GM21526 (cell line): ENCODE data around the gene ATXN7L3.
"Not testable (repeated sequence)": the region's sequence is repeated elsewhere in the genome, so short reads cannot be mapped to it uniquely, and the experiment has no call there.

ENCODE experiments used
- ATAC-seq: cut with Tn5 transposase; IDR thresholded peaks from one replicate; pipeline ENCODE4 v1.9.1; 2021; ENCODE audit warnings: moderate library complexity; ENCODE audit not compliant: unreplicated experiment, low FRiP score

Gene ATXN7L3

GRCh38 chr17:44177640-44178039, 22.0 kb downstream of the ATXN7L3 start:
- no peak for ATAC-seq

- no peak for ATAC-seq
These were observed 22.8 kb downstream of the ATXN7L3 start for GRCh38 chr17:44176671-44177501.

DNA sequence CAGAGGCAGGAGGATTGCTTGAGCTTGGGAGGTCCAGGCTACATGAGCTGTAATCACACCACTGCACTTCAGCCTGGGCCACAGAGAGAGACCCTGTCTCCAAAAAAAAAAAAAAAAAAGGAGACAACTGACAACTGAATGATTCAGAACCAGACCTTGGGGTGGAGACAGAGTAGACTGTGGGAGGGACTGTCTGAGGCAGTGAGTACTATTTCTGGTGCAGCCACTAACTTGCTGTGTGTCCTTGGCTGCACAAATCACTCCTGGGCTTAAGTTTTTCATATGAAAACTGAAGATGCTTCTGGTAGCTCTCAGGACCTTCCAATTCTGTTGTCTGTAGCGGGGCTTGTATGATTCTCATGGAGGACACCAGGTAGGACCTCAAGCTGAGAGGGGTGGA, 23.4 kb downstream of the ATXN7L3 start:
- no peak for ATAC-seq

DNA sequence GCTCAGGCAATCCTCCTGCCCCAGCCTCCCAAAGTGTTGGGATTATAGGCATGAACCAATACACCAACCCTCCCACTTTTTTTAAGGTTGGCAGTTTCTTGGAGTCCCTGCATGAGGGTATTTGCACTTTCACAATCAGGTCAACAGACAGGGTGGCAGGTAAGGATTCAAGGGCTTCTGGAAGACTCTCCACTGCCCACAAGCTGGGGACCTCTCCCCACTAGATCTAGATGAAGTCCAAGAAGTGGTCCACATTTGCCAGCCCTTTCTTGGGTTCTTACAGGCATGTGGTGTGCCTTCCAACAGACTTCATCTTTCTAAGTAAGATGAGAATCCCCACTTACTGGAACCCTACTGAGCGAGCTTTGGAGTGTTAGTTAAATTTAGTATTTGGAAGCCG, 25.3 kb downstream of the ATXN7L3 start:
- no peak for ATAC-seq

GRCh38 chr17:44171931-44172455, 27.7 kb downstream of the ATXN7L3 start:
- no peak for ATAC-seq

GRCh38 chr17:44170499-44171201, 29.0 kb downstream of the ATXN7L3 start, which contains the start of gene ASB16:
ASB16 (plus strand) TSS chr17:44170704; CDS start chr17:44170790, 86 bp downstream.
- no peak for ATAC-seq

- no peak for ATAC-seq
These were observed 29.6 kb downstream of the ATXN7L3 start for GRCh38 chr17:44170135-44170498.

DNA sequence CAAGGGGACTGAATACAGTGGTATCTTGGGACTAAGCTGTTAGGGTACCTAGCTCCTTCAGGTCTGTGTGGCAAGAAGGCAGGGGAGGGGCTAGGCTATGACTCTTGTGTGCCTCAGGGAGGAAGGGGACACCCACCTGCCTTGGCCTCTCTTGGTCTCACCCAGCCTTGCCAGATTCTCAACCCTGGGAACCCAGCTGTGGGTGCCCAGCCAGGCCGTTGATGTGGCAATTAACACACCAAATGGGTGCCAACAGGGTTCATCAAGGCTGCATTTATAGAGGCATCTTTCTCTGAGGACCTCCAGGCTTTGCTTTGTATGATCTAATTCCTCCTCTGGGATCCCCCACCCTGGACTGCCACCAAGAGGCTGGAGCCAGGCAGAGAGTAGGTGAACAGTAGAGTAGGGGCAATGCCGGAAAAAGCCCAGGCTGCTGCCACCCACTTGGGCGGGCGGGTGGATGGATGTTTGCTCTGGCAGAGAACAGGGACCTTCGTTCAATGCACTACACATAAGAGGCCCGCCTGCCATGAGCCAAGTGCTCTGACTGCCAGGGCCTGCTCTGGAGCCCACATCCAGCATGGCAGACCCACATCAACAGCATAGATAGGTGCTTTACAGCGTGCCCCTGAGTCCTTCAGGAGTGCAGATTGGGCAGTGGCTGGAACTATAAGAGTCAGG, 32.4 kb downstream of the ATXN7L3 start:
- no peak for ATAC-seq

DNA sequence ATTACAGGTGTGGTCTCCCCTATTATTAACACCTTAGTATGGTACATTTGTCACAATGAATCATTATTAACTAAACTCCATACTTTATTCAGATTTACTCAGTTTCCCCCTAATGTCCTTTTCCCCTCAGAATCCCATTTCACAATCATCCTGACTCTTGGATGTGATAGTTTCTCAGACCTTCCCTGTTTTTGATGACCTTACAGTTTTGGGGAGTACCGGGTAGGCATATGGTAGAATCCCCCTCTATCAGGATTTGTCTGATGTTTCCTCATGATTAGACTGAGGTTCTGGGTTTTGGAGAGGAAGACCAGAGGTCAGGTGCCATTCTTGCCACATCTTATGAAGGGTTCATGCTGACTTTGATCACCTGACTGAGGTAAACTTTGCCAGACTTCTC, 35.2 kb downstream of the ATXN7L3 start:
- no peak for ATAC-seq

- ATAC-seq, result no peak
These were observed 40.0 kb downstream of the ATXN7L3 start for GRCh38 chr17:44159519-44160210.

DNA sequence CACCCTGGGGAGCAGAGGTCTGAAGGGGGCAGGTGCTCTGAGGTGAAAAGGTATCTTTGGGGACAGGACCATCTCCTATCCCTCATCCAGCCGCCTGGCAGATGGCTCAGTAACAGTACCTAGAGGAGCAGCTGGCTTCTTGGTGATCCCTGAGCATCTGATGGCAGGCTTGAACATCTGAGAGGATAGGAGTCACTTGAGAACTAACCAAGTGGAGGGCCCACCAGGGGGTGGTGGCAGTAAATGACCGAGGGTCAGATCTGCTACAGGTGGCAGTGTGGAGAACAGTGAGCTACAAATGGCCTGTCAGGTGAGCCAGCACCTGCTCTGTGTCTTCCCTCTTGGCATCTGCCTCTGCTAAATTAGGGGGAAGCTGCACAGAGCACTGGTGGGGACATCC, 44.2 kb downstream of the ATXN7L3 start:
- no peak for ATAC-seq

DNA sequence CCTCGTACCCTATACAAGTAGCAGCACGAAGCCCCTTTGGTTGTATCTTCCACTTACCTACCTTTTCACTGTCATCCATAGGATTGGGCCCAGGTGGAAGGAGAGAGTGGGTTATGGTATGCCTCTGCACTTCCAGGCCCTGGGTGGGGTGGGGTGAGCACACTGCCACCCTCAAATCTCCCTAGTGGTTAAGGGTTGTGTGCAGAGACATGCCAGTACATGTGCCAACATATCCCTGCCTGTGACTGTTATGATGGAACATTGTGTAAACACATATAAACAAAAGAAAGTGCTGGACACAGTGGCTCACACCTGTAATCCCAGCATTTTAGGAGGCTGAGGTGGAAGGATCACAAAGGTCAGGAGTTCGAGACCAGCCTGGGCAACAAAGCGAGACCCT, 46.8 kb downstream of the ATXN7L3 start:
- ATAC-seq, result no peak

DNA sequence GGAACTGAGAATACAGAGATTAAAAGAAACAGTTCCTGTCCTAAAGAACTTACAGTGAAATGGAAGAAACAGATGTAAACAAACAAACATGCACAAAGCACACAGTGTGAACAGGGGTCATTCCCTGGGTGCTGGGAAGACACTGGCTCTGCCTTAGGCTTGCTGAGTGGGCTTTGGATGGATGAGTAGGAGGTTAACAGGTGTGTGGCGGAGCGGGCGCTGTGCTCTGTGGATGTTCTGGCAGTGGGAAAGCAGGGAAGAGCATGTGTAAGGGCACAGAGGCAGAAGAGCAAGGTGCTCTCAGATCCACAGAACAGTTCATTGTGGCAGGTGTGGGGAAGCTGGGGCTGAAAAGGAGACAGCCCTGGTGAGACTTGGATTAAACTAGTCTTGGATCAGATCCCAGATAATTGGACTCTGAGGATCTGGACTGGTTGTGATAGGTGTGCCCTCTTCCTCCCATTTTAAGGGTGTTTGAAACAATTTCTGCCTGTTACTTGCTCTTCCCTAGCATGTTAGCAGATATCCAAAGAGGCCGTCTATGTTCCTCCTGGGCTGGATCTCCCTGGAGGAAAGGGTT, 49.8 kb downstream of the ATXN7L3 start:
- ATAC-seq, result no peak

DNA sequence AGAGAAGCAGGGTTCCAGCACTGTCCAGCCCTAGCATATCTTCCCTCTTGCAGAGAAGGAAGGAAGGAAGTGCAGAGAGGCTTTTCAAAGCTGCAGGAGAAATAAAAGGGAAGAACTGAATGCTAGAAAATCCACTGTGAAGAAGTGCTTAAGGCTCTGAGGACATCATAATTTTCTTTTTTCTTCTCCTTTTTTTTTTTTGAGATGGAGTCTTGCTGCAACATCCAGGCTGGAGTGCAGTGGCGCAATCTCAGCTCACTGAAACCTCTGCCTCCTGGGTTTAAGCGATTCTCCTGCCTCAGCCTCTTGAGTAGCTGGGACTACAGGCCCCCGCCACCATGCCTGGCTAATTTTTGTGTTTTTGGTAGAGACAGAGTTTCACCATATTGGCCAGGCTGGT, 50.6 kb downstream of the ATXN7L3 start:
- ATAC-seq, result not testable (repeated sequence)

- ATAC-seq, result no peak
These were observed 51.9 kb downstream of the ATXN7L3 start for GRCh38 chr17:44147812-44148211.

DNA sequence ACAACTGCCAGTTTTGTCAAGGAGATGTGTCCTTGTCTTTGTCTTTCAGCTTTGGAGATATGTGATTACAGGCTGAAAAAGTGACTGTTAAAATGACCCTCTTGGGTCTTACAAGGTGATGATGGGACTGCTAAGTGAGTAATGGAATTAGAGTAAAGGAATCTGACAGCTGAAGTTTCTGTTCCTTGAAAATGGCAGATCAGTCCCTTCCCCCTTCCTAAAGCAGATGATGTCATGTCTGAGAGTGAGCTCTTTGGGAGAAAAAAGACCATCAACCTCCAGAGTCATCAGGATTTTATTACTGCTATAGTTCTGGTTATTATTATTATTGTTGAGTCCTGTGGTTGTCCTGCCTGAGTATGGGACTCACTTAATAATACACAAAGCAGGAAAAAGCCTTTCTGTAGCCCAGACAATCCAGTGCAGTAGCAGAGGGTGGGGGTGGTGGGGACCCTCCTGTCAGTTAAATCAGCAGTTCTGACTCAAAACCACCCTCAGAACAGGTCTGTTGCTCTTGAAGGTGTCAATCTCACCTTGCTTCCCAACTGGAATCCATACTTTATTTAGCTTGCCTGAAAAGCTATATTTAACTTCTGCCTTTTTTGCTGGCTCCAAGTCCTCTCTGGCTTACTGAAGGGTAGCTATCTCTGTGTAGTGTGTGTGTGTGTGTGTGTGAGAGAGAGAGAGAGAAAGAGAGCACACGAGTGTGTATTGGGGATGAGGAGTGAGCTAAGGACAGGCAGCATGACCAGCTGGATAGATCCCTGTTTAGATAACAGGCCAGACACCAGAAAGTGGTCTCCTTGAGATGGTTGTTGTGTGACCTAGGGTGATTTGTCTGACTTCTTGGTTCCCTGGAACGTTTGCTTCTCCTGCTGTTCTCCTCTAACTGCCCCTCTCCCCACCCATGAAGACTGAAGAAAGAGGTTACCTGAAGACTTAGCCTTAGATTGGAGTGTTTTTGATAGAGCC, 53.0 kb downstream of the ATXN7L3 start:
- ATAC-seq, result no peak

DNA sequence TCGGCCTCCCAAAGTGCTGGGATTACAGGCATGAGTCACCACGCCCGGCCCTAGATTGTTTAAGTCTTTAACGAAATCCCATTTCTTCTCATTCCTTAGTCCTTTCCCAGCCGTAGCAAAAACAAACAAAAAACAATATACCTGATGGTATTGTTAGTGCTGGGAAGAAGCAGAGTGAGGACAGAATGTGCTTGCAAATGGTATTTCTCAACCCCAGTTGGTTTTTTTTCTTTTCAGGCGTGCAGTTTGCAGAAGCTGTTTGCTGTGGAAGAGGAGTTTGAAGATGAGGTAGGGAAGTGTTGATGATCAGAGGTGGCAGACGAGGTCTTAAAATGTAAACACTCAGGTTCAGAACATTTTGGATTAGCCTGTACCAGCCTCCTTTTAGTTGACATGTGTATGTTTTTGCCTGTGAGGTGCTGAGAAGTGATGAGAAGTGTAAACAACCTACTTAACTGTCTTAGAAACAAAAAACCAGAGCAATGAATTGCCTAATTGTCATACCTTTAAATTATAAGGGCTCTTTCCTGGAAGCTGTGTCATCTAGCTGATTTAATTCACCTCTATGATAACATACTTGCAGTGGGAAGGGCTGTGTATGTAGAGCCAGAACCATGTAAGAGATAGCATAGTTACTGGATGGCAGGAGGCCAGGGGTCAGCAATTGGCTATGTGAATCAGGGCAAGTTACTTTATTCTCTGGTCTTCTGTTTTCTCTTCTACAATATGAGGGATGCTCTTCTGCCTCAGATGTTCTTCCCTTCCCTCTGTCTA, 54.5 kb downstream of the ATXN7L3 start:
- ATAC-seq, result no peak

DNA sequence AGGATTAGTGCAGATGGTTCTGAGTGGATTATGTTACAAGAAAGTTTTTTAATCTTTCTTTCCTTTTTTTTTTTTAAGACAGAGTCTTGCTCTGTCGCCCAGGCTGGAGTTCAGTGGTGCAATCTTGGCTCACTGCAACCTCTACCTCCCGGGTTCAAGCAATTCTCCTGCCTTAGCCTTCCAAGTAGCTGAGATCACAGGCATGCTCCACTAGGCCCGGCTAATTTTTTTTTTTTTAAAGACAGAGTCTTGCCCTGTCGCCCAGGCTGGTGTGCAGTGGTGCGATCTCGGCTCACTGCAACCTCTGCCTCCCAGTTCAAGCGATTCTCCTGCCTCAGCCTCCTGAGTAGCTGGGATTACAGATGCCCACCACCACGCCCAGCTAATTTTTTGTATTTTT, 55.8 kb downstream of the ATXN7L3 start:
- ATAC-seq, result not testable (repeated sequence)
